Measurements from ENCODE around the gene KCNIP3.

KCNIP3 gene

GRCh38 chr2:95329891-95330793, 33.0 kb downstream of the KCNIP3 start:
- no peak for DNase-seq (ENCODE audit: low read depth in 2 of 2)

- DNase-seq (ENCODE audit: low read depth in 2 of 2) = no peak
Measured at GRCh38 chr2:95330794-95331338, 33.7 kb downstream of the KCNIP3 start.

GRCh38 chr2:95331606-95332005, 34.5 kb downstream of the KCNIP3 start:
- no peak for DNase-seq (ENCODE audit: low read depth in 2 of 2)

- no peak for DNase-seq (ENCODE audit: low read depth in 2 of 2)
Measured at GRCh38 chr2:95332036-95332435, 34.9 kb downstream of the KCNIP3 start.

- DNase-seq (ENCODE audit: low read depth in 2 of 2) = no peak
Measured at GRCh38 chr2:95333056-95333455, 35.9 kb downstream of the KCNIP3 start.

- DNase-seq (ENCODE audit: low read depth in 2 of 2) = no peak
Measured at GRCh38 chr2:95333888-95334338, 36.8 kb downstream of the KCNIP3 start.

- no peak for DNase-seq (ENCODE audit: low read depth in 2 of 2)
Measured at GRCh38 chr2:95334916-95335641, 37.9 kb downstream of the KCNIP3 start.

- no peak for DNase-seq (ENCODE audit: low read depth in 2 of 2)
Measured at GRCh38 chr2:95336406-95336805, 39.3 kb downstream of the KCNIP3 start.

- no peak for DNase-seq (ENCODE audit: low read depth in 2 of 2)
Measured at GRCh38 chr2:95337829-95338228, 40.7 kb downstream of the KCNIP3 start.

GRCh38 chr2:95342556-95343320, 45.6 kb downstream of the KCNIP3 start:
- DNase-seq (ENCODE audit: low read depth in 2 of 2) = no peak

GRCh38 chr2:95343429-95344214, 46.5 kb downstream of the KCNIP3 start:
- DNase-seq (ENCODE audit: low read depth in 2 of 2) = no peak

GRCh38 chr2:95344215-95344583, 47.1 kb downstream of the KCNIP3 start:
- DNase-seq (ENCODE audit: low read depth in 2 of 2) = no peak

GRCh38 chr2:95344656-95345055, 47.5 kb downstream of the KCNIP3 start:
- no peak for DNase-seq (ENCODE audit: low read depth in 2 of 2)

GRCh38 chr2:95345081-95345562, 48.0 kb downstream of the KCNIP3 start:
- no peak for DNase-seq (ENCODE audit: low read depth in 2 of 2)

GRCh38 chr2:95345563-95346230, 48.5 kb downstream of the KCNIP3 start:
- DNase-seq (ENCODE audit: low read depth in 2 of 2) = peak; percentile 33 to 72

- no peak for DNase-seq (ENCODE audit: low read depth in 2 of 2)
Measured at GRCh38 chr2:95346231-95346737, 49.1 kb downstream of the KCNIP3 start.

- no peak for DNase-seq (ENCODE audit: low read depth in 2 of 2)
Measured at GRCh38 chr2:95346738-95347671, 49.9 kb downstream of the KCNIP3 start.

GRCh38 chr2:95347681-95348608, 50.8 kb downstream of the KCNIP3 start:
- no peak for DNase-seq (ENCODE audit: low read depth in 2 of 2)

Data from stimulated activated CD4-positive, alpha-beta T cell treated with anti-CD3 and anti-CD28 coated beads, Interleukin-12 subunit alpha, Interleukin-12 subunit beta, amount 100 ng/mL, for 24 hours (primary cell).